Activated T-cell treated with anti-CD3 and anti-CD28 coated beads, Interleukin-2, amount 50 U/mL, for 72 hours (primary cell): Measurements from ENCODE around the gene GJA4. TPM values are rescaled to one million over a fixed set of nuclear protein-coding genes. Genes with fewer than 3 reads are reported as not detected.

Source experiments
- ATAC-seq, 2 donors: fragments of 150-1000 bp; cut with Tn5 transposase; replicated peaks in 1 of 2; 2 replicates each; pipeline ENCODE4 v1.10.0; 2021; ENCODE audit warnings: moderate library complexity in 2 of 2, mild to moderate bottlenecking in 1 of 2
- DNase-seq, 2 donors: peaks; one replicate each; pipeline ENCODE4 v3.0.0; 2021 to 2022; ENCODE audit warnings: mixed read lengths in 1 of 2
- H3K27ac Mint-ChIP-seq: one replicate; pipeline ENCODE4 v1.8.0; 2022; ENCODE audit warnings: mild to moderate bottlenecking, moderate library complexity, mixed read lengths
- H3K27me3 Mint-ChIP-seq: one replicate; pipeline ENCODE4 v1.8.0; 2022; ENCODE audit warnings: low read depth, mixed read lengths
- H3K36me3 Mint-ChIP-seq, 2 donors: one replicate each; pipeline ENCODE4 v1.8.0; 2022; ENCODE audit warnings: mixed read lengths in 2 of 2, mild to moderate bottlenecking in 1 of 2; ENCODE audit not compliant: insufficient read depth in 2 of 2
- H3K4me1 Mint-ChIP-seq: one replicate; pipeline ENCODE4 v1.8.0; 2022; ENCODE audit warnings: low read depth, mixed read lengths
- H3K4me3 Mint-ChIP-seq, 2 donors: one replicate each; pipeline ENCODE4 v1.8.0; 2022; ENCODE audit warnings: mild to moderate bottlenecking in 2 of 2, mixed read lengths in 2 of 2, moderate library complexity in 2 of 2
- H3K9me3 Mint-ChIP-seq, 2 donors: one replicate each; pipeline ENCODE4 v1.8.0; 2022; ENCODE audit warnings: mixed read lengths in 2 of 2
- total RNA-seq, 2 donors: library from RNA; stranded (reverse); gene quantifications; one replicate each; pipeline ENCODE4 v1.2.3, GENCODE V29; 2022

GJA4 gene
- total RNA-seq, result under 1 TPM; 0.17 to 0.44 TPM

DNA sequence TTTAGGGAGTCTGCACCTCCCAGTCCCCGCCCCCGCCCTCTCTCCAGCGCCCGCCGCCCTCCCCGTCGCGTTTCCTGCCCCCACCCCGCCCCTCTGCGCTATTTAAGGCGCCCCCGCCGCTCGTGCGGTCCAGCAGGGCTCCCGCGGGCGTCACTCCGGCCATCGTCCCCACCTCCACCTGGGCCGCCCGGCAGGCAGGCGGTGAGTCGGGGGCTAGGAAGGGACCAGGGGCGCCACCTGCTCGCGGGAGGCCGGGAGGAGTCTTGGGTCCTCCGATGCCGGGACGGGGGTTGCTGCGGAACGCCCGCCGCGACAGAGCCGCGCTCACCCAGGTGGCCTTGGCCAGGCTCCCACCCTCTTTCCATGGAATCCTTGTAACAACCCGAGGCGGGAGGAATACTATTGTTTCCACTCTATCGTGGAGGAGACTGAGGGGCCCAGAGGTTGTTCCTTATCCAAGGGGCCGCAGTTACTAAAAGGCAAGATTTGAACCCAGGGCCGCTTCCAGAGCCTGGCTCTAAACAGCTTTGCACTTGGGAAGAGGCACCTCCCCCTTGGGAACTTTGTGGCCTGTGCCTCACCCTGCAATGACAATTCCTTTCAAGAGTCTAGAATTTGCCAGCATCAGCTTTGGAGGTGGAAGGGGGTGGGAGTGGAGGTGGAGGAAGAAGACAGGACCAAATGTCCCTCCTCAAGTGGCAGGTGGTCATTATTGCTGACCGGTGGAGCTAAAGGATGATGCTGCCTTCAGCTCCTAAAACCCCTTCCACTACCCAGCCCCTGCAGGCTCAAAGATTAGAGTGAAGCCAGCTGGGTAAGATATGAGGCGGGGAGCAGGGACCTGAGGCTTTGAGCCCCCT is at the start of gene GJA4:
Gene GJA4, plus strand, starts transcription at position 132 of the 860 bp plus-strand sequence. CDS start 1,215 bp downstream, outside the sequence.
- no peak for DNase-seq
- H3K4me3 Mint-ChIP-seq, result peak within 1 kb of the TSS; percentile 29 to 38
- no peaks in the 10 kb centered on the region for H3K36me3 Mint-ChIP-seq
- peaks cover 28% of the 10 kb centered on the region for H3K4me1 Mint-ChIP-seq
- peak in 1 of 2 donors; percentile 17 for ATAC-seq
- H3K9me3 Mint-ChIP-seq, result no peaks in the 10 kb centered on the region
- no peak within 1 kb of the TSS for H3K27ac Mint-ChIP-seq
- H3K27me3 Mint-ChIP-seq, result peaks cover 51% of the 10 kb centered on the region

DNA sequence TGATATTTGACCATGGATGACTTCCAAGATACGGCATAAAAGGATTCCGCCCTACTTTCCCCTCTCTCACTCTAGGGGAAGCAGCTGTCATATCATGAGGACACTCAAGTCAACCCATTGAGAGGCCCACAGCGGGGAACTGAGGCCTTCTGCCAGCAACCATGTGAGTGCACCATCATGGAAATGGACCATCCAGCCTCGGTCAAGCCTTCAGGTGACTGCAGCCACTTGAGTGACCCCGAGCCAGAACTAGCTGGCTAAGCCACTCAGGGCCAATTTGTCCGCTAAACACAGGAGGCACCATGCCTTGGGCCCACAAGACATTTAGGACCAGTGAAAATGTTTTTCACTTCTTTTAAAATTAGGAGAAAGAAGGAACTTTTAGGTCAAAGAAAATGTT is 49.0 kb upstream of the GJA4 start:
- H3K27ac Mint-ChIP-seq, result no peak overlapping the region
- H3K27me3 Mint-ChIP-seq, result no peaks in the 10 kb centered on the region
- no peak for DNase-seq
- no peaks in the 10 kb centered on the region for H3K36me3 Mint-ChIP-seq
- H3K9me3 Mint-ChIP-seq, result no peaks in the 10 kb centered on the region
- no peak overlapping the region for H3K4me3 Mint-ChIP-seq
- H3K4me1 Mint-ChIP-seq, result no peaks in the 10 kb centered on the region
- ATAC-seq, result no peak

DNA sequence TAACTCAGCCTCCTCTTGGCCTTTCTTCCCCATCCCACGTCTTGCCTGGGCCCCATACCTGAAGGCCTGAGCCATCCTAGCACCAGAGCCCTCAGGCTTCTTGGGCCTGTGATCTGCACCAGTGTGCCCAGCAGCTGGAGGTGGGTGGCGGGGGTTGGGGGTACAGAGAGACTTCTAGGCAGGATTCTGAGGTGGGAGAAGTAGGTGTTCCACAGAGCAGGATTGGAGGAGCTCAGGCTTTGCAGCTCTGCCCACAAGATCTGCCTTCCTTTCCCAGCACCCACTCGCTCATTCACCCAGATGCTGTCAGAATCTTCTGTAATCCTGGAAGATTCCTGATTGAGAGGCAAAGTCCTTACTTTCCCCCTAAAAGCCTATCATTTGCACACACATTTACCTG is 47.9 kb upstream of the GJA4 start:
- Mint-ChIP-seq H3K27ac (no peak overlapping the region), H3K4me1 (no peaks in the 10 kb centered on the region), H3K9me3 (no peaks in the 10 kb centered on the region), H3K36me3 (no peaks in the 10 kb centered on the region), H3K4me3 (no peak overlapping the region), H3K27me3 (peaks cover 6% of the 10 kb centered on the region)
- DNase-seq (no peak), ATAC-seq (no peak)

DNA sequence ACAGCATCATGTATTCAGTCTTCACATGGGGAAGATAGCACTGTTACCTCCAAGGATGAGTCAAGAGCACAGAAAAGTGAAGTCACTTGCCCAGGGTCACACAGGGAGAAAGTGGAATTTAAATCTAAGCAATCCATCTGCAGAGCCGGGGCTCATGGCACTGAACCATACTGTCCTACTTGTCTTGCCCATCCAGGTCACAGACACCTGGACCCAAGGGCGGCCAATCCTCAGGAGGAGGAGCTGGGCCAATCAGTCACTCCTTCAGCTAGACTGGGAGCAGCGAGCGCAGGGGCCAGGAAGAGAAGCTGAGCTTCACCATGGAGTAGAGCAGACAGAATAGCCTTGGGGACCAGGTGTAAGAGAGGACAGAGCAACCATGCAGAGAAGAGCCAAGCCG is 47.1 kb upstream of the GJA4 start:
- Mint-ChIP-seq H3K4me3 (no peak overlapping the region), H3K36me3 (no peaks in the 10 kb centered on the region), H3K27me3 (peaks cover 7% of the 10 kb centered on the region), H3K4me1 (no peaks in the 10 kb centered on the region), H3K27ac (no peak overlapping the region), H3K9me3 (no peaks in the 10 kb centered on the region)
- DNase-seq (no peak), ATAC-seq (no peak)

DNA sequence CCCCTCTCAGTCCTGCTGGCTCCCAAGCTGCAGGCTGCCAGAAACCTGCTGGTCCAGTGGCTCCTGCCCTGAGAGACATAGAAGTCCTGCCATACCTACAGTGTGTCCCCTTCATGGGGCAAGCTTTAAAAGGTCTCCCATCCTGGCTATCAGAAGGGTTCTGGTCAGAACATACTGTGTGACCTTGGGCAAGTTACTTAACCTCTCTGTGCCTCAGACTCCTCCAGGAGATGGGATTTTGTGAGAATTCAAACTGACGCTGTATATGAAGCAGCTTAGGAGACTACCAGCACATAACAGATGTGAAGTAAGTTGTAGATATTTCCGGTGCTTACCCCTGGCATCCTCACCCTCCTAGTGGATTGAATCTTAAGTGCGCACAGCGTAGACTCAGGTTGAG is 46.7 kb upstream of the GJA4 start:
- H3K9me3 Mint-ChIP-seq, result no peaks in the 10 kb centered on the region
- no peak overlapping the region for H3K27ac Mint-ChIP-seq
- no peaks in the 10 kb centered on the region for H3K36me3 Mint-ChIP-seq
- no peaks in the 10 kb centered on the region for H3K4me1 Mint-ChIP-seq
- H3K4me3 Mint-ChIP-seq, result no peak overlapping the region
- ATAC-seq (no peak), DNase-seq (no peak)
- H3K27me3 Mint-ChIP-seq, result peaks cover 7% of the 10 kb centered on the region

DNA sequence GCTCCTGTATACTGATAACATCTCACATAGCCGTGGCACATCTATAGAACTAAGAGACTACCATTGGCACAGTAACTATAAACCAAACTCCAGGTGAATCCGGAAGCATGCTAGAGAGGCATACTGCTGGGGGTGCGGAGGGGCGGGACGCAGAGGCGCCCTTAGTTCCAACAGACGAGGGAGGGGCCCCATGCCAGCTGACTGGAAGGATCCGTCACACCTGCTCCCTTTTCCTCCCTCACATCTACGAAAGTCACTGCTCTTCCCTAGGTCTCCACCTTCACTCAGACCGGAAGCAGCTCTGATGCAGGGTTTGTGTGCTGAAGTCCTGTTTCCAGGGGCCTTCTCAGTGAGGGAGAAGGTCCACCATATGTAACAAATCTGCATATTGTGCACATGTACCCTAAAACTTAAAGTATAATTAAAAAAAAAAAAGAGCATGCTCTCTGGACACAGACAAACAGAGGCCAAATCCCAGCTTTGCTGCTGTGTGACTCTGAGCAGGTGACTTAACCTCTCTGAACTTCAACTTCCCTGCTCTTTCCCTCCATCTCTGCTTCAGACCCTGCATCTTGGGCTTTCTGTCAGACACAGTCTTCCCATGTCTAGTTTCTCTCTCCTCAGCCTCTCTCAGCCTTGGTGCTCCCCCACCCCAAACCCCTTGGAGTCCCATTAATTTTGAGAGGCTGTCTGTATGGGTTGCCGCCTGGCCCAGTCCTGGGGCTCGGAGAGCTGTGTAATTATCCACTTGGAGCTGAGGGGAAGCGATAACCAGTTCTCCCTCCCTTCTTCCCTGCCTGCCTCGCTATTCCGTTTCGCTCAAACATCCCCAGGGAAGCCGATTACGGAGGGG is 45.8 kb upstream of the GJA4 start:
- DNase-seq, result no peak
- no peak overlapping the region for H3K4me3 Mint-ChIP-seq
- no peaks in the 10 kb centered on the region for H3K9me3 Mint-ChIP-seq
- peaks cover 7% of the 10 kb centered on the region for H3K27me3 Mint-ChIP-seq
- H3K4me1 Mint-ChIP-seq, result no peaks in the 10 kb centered on the region
- no peak for ATAC-seq
- no peak overlapping the region for H3K27ac Mint-ChIP-seq
- no peaks in the 10 kb centered on the region for H3K36me3 Mint-ChIP-seq

DNA sequence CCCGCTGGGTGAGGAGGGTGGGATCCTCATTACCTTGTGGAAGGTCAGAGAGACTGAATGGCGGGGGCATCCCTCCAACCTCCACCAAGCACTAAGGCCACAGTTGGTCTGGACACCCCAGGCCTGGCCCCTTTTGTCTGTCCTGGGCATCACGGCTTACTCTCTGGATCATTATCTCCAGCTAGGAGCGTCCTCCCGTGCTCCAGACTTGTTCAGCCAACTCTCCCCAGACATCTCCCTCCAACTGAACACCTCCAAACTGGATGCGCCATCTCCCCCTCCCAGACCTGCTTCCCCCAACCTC is 45.2 kb upstream of the GJA4 start:
- no peak overlapping the region for H3K4me3 Mint-ChIP-seq
- DNase-seq (no peak), ATAC-seq (no peak)
- no peaks in the 10 kb centered on the region for H3K36me3 Mint-ChIP-seq
- H3K27me3 Mint-ChIP-seq, result peaks cover 7% of the 10 kb centered on the region
- H3K27ac Mint-ChIP-seq, result no peak overlapping the region
- no peaks in the 10 kb centered on the region for H3K9me3 Mint-ChIP-seq
- no peaks in the 10 kb centered on the region for H3K4me1 Mint-ChIP-seq

DNA sequence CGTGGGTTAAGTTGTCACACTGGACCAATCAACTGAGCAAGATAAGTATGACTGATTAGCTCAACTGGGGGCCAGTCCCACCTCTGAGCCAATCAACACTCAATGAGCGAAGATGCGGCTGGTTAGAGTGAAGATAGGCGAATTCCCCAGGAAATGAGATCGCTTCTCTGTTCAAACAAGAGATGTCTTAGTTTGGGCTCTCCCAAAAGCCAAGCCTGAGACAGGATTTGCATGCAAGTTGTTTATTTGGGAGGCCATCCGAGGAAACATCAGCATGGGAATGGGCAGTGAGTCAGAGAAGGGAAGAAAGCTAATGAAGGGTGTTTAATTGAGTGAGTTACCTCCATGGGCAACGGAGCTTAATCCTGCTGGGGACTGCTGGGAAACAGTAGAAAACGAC is 42.8 kb upstream of the GJA4 start:
- ATAC-seq (no peak), DNase-seq (no peak)
- Mint-ChIP-seq H3K27ac (no peak overlapping the region), H3K36me3 (no peaks in the 10 kb centered on the region), H3K27me3 (peaks cover 7% of the 10 kb centered on the region), H3K4me1 (no peaks in the 10 kb centered on the region), H3K9me3 (no peaks in the 10 kb centered on the region), H3K4me3 (no peak overlapping the region)

DNA sequence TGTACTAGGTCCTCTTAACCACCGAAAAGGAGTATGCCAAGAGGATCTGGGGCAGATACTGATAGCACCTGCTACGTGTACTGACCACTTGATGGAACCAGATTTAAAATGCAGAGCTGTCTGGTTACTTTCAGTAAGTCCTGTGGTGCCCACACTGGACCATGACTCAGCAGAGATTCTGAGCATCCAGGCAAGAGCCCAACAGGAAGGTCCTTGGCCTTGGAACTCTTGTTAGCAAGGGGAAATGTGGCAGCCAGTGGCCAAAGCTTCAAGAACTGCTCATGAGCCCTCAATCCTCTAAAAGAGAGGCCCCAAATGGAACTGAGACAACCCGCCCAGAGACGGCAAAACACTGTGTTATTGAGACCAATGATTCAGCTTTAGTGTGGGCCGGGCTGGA is 42.2 kb upstream of the GJA4 start:
- peaks cover 7% of the 10 kb centered on the region for H3K27me3 Mint-ChIP-seq
- H3K36me3 Mint-ChIP-seq, result no peaks in the 10 kb centered on the region
- no peaks in the 10 kb centered on the region for H3K4me1 Mint-ChIP-seq
- H3K9me3 Mint-ChIP-seq, result no peaks in the 10 kb centered on the region
- DNase-seq, result no peak
- no peak for ATAC-seq
- no peak overlapping the region for H3K27ac Mint-ChIP-seq
- no peak overlapping the region for H3K4me3 Mint-ChIP-seq

DNA sequence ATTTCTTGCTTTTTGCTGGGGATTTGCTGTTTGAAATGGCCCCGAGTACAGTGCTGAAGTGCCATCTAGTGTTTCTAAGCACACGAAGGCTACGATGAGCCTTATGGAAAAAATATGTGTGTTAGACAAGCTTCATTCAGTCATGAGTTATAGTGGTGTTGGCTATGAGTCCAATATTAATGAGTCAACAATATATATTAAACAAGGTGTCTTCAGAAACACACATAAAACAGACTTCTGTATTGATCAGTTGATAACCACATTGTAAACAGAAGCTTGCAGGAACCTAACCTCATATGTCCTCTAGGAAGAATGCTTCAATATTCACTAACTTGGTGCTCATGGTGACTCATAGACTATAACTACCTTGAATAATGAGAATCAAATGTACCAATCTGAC is 39.6 kb upstream of the GJA4 start:
- H3K9me3 Mint-ChIP-seq, result no peaks in the 10 kb centered on the region
- H3K27me3 Mint-ChIP-seq, result peaks cover 7% of the 10 kb centered on the region
- H3K36me3 Mint-ChIP-seq, result no peaks in the 10 kb centered on the region
- ATAC-seq, result no peak
- H3K4me1 Mint-ChIP-seq, result no peaks in the 10 kb centered on the region
- no peak overlapping the region for H3K27ac Mint-ChIP-seq
- DNase-seq, result no peak
- no peak overlapping the region for H3K4me3 Mint-ChIP-seq

DNA sequence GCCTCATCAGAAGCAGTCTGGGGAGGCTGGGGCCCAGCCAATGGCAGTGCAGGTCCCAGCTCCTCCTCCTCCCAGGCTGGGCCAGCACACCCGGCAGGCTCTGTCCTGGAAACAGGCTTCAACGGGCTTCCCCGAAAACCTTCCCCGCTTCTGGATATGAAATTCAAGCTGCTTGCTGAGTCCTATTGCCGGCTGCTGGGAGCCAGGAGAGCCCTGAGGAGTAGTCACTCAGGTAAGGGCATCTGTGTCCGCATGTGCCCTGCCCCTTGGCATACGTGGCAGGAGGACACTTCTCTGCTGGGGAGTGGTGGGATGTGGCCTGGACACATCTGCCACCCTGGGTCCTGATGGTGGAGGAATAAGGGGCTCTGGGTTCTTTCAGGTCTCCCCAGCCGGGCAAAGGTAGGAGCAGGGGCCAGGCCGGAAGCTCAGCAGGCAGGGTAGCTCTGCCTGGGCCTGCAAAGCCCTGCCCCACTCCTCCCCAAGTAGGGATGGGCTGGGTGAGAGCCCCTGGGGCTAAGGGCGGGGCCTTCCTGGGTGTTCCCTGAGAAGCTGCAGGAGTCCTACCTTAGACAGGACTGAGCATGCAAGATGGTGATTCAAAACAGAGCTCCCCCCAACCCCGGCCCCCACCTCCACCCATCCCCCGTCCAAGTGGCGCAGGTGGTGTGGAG is 37.7 kb upstream of the GJA4 start, which contains the start of gene GJB5:
Gene GJB5, plus strand, starts transcription at position 84 of the 674 bp plus-strand sequence. CDS start 2,284 bp downstream, outside the sequence.
- Mint-ChIP-seq H3K36me3 (no peaks in the 10 kb centered on the region), H3K27ac (no peak within 1 kb of the TSS), H3K4me3 (no peak within 1 kb of the TSS), H3K4me1 (no peaks in the 10 kb centered on the region), H3K27me3 (no peaks in the 10 kb centered on the region), H3K9me3 (no peaks in the 10 kb centered on the region)
- no peak for DNase-seq
- no peak for ATAC-seq

DNA sequence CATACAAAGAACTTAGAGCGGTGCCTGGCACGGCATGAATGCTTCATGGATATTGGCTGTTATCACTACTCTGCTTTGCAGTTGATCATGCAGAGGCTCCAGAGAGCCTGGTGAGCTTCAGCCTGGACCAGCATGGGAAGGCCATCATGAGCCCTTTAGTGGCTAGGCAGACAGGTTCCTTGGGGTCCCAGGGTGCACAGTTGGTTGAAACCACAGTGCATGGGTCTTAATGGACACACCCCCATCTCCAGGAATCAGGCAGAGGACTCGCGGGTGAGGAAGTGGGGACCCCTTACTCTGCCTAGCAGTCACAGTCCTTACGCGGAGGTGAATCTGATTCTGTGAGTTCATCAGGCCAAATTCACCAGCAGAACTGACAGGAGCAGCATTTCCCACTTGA is 36.8 kb upstream of the GJA4 start:
- no peak for DNase-seq
- Mint-ChIP-seq H3K4me1 (no peaks in the 10 kb centered on the region), H3K9me3 (no peaks in the 10 kb centered on the region), H3K36me3 (no peaks in the 10 kb centered on the region), H3K27ac (no peak overlapping the region), H3K27me3 (no peaks in the 10 kb centered on the region), H3K4me3 (no peak overlapping the region)
- no peak for ATAC-seq

DNA sequence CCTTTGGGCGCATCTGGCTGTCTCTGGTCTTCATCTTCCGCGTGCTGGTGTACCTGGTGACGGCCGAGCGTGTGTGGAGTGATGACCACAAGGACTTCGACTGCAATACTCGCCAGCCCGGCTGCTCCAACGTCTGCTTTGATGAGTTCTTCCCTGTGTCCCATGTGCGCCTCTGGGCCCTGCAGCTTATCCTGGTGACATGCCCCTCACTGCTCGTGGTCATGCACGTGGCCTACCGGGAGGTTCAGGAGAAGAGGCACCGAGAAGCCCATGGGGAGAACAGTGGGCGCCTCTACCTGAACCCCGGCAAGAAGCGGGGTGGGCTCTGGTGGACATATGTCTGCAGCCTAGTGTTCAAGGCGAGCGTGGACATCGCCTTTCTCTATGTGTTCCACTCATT is 35.4 kb upstream of the GJA4 start:
- H3K9me3 Mint-ChIP-seq, result no peaks in the 10 kb centered on the region
- ATAC-seq (no peak), DNase-seq (no peak)
- no peak overlapping the region for H3K4me3 Mint-ChIP-seq
- no peaks in the 10 kb centered on the region for H3K4me1 Mint-ChIP-seq
- H3K27me3 Mint-ChIP-seq, result no peaks in the 10 kb centered on the region
- H3K27ac Mint-ChIP-seq, result no peak overlapping the region
- no peaks in the 10 kb centered on the region for H3K36me3 Mint-ChIP-seq
